Loucy (cell line): ENCODE results near the gene COX18.

Experiments used
- H2AFZ ChIP-seq: fragments of 200-600 bp; sonication (generic); 2 replicates; pipeline ENCODE4 v1.6.0; 2016; ENCODE audit warnings: antibody characterized with exemption, mild to moderate bottlenecking, low read length, moderate library complexity
- H3F3A ChIP-seq: fragments of 200-600 bp; 2 replicates; pipeline ENCODE4 v1.6.0; 2016; ENCODE audit warnings: antibody characterized with exemption, low read depth, mild to moderate bottlenecking
- H3K27me3 ChIP-seq: fragments of 200-600 bp; sonication (generic); 2 replicates; pipeline ENCODE4 v1.6.1; 2014; ENCODE audit warnings: low read length, mild to moderate bottlenecking; ENCODE audit not compliant: insufficient read depth, poor library complexity, severe bottlenecking
- H3K36me3 ChIP-seq: fragments of 200-600 bp; sonication (generic); 2 replicates; pipeline ENCODE4 v1.6.1; 2016; ENCODE audit warnings: low read length; ENCODE audit not compliant: insufficient read depth
- H3K4me1 ChIP-seq: fragments of 200-600 bp; sonication (generic); 2 replicates; pipeline ENCODE4 v1.5.1; 2014; ENCODE audit warnings: low read length, mild to moderate bottlenecking; ENCODE audit not compliant: insufficient read depth, poor library complexity, severe bottlenecking
- H3K4me2 ChIP-seq: fragments of 200-600 bp; sonication (generic); 2 replicates; pipeline ENCODE4 v1.6.0; 2014; ENCODE audit warnings: antibody characterized with exemption, low read length, low read depth, mild to moderate bottlenecking; ENCODE audit not compliant: poor library complexity, severe bottlenecking
- H3K4me3 ChIP-seq: fragments of 200-600 bp; sonication (generic); 2 replicates; pipeline ENCODE4 v1.5.1; 2014; ENCODE audit warnings: low read length, mild to moderate bottlenecking, mixed read lengths; ENCODE audit not compliant: poor library complexity, severe bottlenecking
- H3K79me2 ChIP-seq: fragments of 200-600 bp; sonication (generic); 2 replicates; pipeline ENCODE4 v1.6.1; 2014; ENCODE audit warnings: low read length; ENCODE audit not compliant: insufficient read depth
- H3K9ac ChIP-seq: fragments of 200-600 bp; sonication (generic); 2 replicates; pipeline ENCODE4 v1.6.0; 2014; ENCODE audit warnings: mild to moderate bottlenecking, low read depth, low read length, moderate library complexity; ENCODE audit not compliant: poor library complexity, severe bottlenecking
- H3K9me2 ChIP-seq: fragments of 200-600 bp; sonication (generic); replicated peaks from 2 replicates; pipeline ENCODE4 v1.6.1; 2016; ENCODE audit warnings: low read depth, low read length, mixed read lengths
- H3K9me3 ChIP-seq: fragments of 200-600 bp; sonication (generic); 2 replicates; pipeline ENCODE4 v1.6.1; 2014; ENCODE audit warnings: mild to moderate bottlenecking, antibody characterized with exemption, low read length, low read depth; ENCODE audit not compliant: insufficient read depth
- H4K20me1 ChIP-seq: fragments of 200-600 bp; sonication (generic); 2 replicates; pipeline ENCODE4 v1.6.0; 2014; ENCODE audit warnings: antibody characterized with exemption, low read length, mild to moderate bottlenecking; ENCODE audit not compliant: insufficient read depth, poor library complexity, severe bottlenecking
- EZH2phosphoT487 ChIP-seq: fragments of 200-600 bp; IDR thresholded peaks from 2 replicates; pipeline ENCODE4 v1.6.1; 2018; ENCODE audit warnings: antibody characterized with exemption, mild to moderate bottlenecking, moderate library complexity, borderline replicate concordance
- TF ChIP-seq, protein P1 (sequence below): fragments of 200-600 bp; sonication (generic); conservative IDR thresholded peaks from 2 replicates; pipeline ENCODE4 v1.5.1; 2014; ENCODE audit warnings: mild to moderate bottlenecking, antibody characterized with exemption, low read length

COX18 gene

DNA sequence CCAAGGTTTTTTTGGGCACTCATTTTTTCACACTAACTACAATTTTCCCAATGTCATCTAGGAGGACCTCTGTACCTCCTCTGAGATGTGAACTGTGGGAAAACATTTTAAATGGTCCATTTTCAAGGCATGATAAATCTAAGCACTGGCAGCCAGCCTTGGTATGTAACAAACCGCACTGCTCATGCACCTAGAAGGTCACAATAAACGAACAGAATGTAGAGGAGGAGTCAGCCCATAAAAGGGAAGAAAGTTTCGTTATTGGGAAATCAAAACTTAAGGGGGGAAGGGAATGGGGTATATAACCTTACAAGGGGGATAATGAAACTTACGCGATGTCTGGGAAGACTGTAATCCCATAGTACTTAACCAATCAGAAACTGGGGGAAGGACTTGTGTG lies 16.4 kb downstream of the COX18 start:
- Histone ChIP-seq H3K4me2 (no peak overlapping the region), H4K20me1 (no peaks in the 10 kb centered on the region), H3K27me3 (no peaks in the 10 kb centered on the region), H3K79me2 (no peaks in the 10 kb centered on the region), H3K9me3 (no peaks in the 10 kb centered on the region), H3K4me1 (no peaks in the 10 kb centered on the region), H3K9ac (no peak overlapping the region), H3K9me2 (no peaks in the 10 kb centered on the region), H2AFZ (no peak overlapping the region), H3K4me3 (no peak overlapping the region), H3K36me3 (peaks cover 27% of the 10 kb centered on the region; the same call in 1 of the 2 replicates), H3F3A (no peaks in the 10 kb centered on the region)
- TF ChIP-seq EZH2phosphoT487, result no peak
- TF ChIP-seq, protein P1, sequence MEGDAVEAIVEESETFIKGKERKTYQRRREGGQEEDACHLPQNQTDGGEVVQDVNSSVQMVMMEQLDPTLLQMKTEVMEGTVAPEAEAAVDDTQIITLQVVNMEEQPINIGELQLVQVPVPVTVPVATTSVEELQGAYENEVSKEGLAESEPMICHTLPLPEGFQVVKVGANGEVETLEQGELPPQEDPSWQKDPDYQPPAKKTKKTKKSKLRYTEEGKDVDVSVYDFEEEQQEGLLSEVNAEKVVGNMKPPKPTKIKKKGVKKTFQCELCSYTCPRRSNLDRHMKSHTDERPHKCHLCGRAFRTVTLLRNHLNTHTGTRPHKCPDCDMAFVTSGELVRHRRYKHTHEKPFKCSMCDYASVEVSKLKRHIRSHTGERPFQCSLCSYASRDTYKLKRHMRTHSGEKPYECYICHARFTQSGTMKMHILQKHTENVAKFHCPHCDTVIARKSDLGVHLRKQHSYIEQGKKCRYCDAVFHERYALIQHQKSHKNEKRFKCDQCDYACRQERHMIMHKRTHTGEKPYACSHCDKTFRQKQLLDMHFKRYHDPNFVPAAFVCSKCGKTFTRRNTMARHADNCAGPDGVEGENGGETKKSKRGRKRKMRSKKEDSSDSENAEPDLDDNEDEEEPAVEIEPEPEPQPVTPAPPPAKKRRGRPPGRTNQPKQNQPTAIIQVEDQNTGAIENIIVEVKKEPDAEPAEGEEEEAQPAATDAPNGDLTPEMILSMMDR, result no peak

DNA sequence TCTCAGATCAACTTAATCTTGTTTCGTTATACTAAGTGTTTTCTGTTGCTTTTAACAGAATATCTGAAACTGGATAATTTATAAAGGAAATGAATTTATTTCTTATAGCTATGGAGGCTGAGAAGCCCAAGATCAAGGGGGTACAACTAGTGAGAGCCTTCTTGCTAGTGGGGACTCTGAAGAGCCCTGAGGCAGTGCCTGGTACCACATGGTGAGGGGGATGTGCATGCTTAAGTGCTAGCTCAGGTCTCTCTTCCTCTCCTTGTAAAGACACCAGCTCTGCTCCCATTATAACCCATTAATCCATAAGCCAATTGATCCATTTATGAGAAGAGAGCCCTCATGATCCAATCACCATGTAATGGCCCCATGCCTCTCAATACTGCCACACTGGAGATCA lies 17.9 kb downstream of the COX18 start:
- H2AFZ ChIP-seq, result no peak overlapping the region
- H3K36me3 ChIP-seq, result peaks cover 15% of the 10 kb centered on the region; the same call in 1 of the 2 replicates
- no peaks in the 10 kb centered on the region for H3K9me2 ChIP-seq
- TF ChIP-seq EZH2phosphoT487, result no peak
- TF ChIP-seq, protein P1, result no peak
- H3K79me2 ChIP-seq, result no peaks in the 10 kb centered on the region
- no peaks in the 10 kb centered on the region for H3K4me1 ChIP-seq
- H3K4me2 ChIP-seq, result no peak overlapping the region
- no peak overlapping the region for H3K9ac ChIP-seq
- H4K20me1 ChIP-seq, result no peaks in the 10 kb centered on the region
- no peak overlapping the region for H3K4me3 ChIP-seq
- H3K9me3 ChIP-seq, result no peaks in the 10 kb centered on the region
- no peaks in the 10 kb centered on the region for H3F3A ChIP-seq
- H3K27me3 ChIP-seq, result no peaks in the 10 kb centered on the region

DNA sequence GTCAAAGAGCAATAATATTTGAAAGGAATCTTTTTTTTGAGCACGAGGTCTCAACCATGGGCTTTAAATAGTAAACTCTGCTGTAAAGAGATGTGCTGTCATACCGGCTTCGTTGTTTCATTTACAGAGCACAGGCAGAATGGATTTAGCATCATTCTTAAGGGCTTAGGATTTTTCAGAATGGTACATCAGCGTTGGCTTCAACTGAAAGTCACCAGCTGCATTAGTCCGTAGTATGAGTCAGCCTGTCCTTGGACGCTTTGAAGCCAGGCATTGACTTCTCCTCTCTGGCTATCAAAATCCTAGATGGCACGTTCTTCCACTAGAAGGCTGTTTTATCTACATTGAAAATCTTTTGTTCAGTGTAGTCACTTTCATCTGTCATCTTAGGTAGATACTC lies 23.6 kb downstream of the COX18 start:
- no peaks in the 10 kb centered on the region for H3K27me3 ChIP-seq
- H3K9ac ChIP-seq, result no peak overlapping the region
- no peak overlapping the region for H3K4me3 ChIP-seq
- no peaks in the 10 kb centered on the region for H3K36me3 ChIP-seq
- no peaks in the 10 kb centered on the region for H3K9me3 ChIP-seq
- no peak for TF ChIP-seq EZH2phosphoT487
- TF ChIP-seq, protein P1, result no peak
- no peaks in the 10 kb centered on the region for H3K79me2 ChIP-seq
- no peaks in the 10 kb centered on the region for H3K4me1 ChIP-seq
- no peak overlapping the region for H2AFZ ChIP-seq
- H3K9me2 ChIP-seq, result no peaks in the 10 kb centered on the region
- H3F3A ChIP-seq, result no peaks in the 10 kb centered on the region
- H4K20me1 ChIP-seq, result no peaks in the 10 kb centered on the region
- no peak overlapping the region for H3K4me2 ChIP-seq
